GM12878 (cell line): Measurements from ENCODE around the gene RB1. TPM values are rescaled to one million over a fixed set of nuclear protein-coding genes. Genes with fewer than 3 reads are reported as not detected.

ENCODE experiments used
- ATAC-seq: fragments of 200-7000 bp; cut with Tn5 transposase; 3 replicates; pipeline ENCODE4 v1.9.1; 2020; ENCODE audit warnings: mild to moderate bottlenecking, moderate library complexity
- BruUV-seq: library from RNA; stranded (reverse); fragments of 400-500 nt; replicated peaks from 2 replicates; lab custom pipeline; 2021; lab: Mats Ljungman, UMichigan
- CTCF ChIA-PET: fragments of 300-600 bp; sonication (Branson Sonifier 250); formaldehyde crosslinking; extraction: SDS; loops from one replicate; lab custom pipeline; 2021; ENCODE audit warnings: inconsistent platforms; lab: Yijun Ruan, JAX
- POLR2A ChIA-PET: fragments of 350-600 bp; formaldehyde crosslinking; extraction: SDS; loops from one replicate; lab custom pipeline; 2021; ENCODE audit warnings: inconsistent platforms; lab: Charles Lee
- RAD21 ChIA-PET: fragments of 300-600 bp; sonication (Branson Sonifier 250); formaldehyde crosslinking; loops from one replicate; lab custom pipeline; 2023; ENCODE audit warnings: antibody characterized with exemption; ENCODE audit not compliant: unreplicated experiment; lab: Charles Lee
- SMC1A ChIA-PET: fragments of 300-600 bp; sonication (Branson Sonifier 250); formaldehyde crosslinking; loops from one replicate; lab custom pipeline; 2023; ENCODE audit not compliant: unreplicated experiment, uncharacterized antibody; lab: Charles Lee
- DNase-seq: peaks from one replicate; pipeline ENCODE4 v3.0.0-alpha.2; 2011; ENCODE audit warnings: low read depth, low spot score
- FAIRE-seq: peaks from 3 replicates; lab custom pipeline; 2011; peaks lifted over from hg19 to GRCh38; lab: Jason Lieb, UNC
- H2AFZ ChIP-seq: 2 replicates; pipeline ENCODE4 v1.6.0; 2011; ENCODE audit warnings: low read depth, low read length, control low read depth; ENCODE audit not compliant: control insufficient read depth
- H3K27ac ChIP-seq: 2 replicates; pipeline ENCODE4 v1.5.1; 2011; ENCODE audit warnings: control low read depth; ENCODE audit not compliant: control insufficient read depth, insufficient read depth
- H3K27me3 ChIP-seq, 2 experiments: replicated peaks in 1 of 2; 2 replicates each; pipeline versions ENCODE4 v1.6.0 to v1.6.1; 2011; ENCODE audit warnings: low read length in 1 of 2; ENCODE audit not compliant: control insufficient read depth in 2 of 2, insufficient read depth in 2 of 2
- H3K36me3 ChIP-seq, 2 experiments: 2 replicates each; pipeline ENCODE4 v1.5.1; 2011; ENCODE audit warnings: low read length in 1 of 2; ENCODE audit not compliant: control insufficient read depth in 2 of 2, insufficient read depth in 2 of 2
- H3K4me1 ChIP-seq: 2 replicates; pipeline ENCODE4 v1.6.1; 2011; ENCODE audit warnings: mild to moderate bottlenecking, low read length, moderate library complexity, mixed read lengths; ENCODE audit not compliant: control insufficient read depth, insufficient read depth
- H3K4me2 ChIP-seq: 2 replicates; pipeline ENCODE4 v1.6.0; 2011; ENCODE audit warnings: control low read depth; ENCODE audit not compliant: control insufficient read depth, insufficient read depth
- H3K4me3 ChIP-seq: fragments of 200-600 bp; sonication (generic); 2 replicates; pipeline ENCODE4 v1.5.1; 2016
- H3K79me2 ChIP-seq: 2 replicates; pipeline ENCODE4 v1.6.0; 2011; ENCODE audit warnings: low read length; ENCODE audit not compliant: control insufficient read depth, insufficient read depth
- H3K9ac ChIP-seq: 2 replicates; pipeline ENCODE4 v1.8.0; 2011; ENCODE audit warnings: low read length, control low read depth, mixed read lengths; ENCODE audit not compliant: control insufficient read depth, insufficient read depth
- H3K9me3 ChIP-seq: replicated peaks from 3 replicates; pipeline ENCODE4 v1.5.1; 2011; ENCODE audit warnings: mild to moderate bottlenecking, low read length; ENCODE audit not compliant: control insufficient read depth, insufficient read depth
- H4K20me1 ChIP-seq: 2 replicates; pipeline ENCODE4 v1.6.0; 2011; ENCODE audit not compliant: control insufficient read depth, insufficient read depth
- CEBPB ChIP-seq, 2 experiments: fragments of 150-350 bp in 1 of 2; IDR thresholded peaks; 2 replicates each; pipeline ENCODE4 v1.6.1; 2012 to 2014; ENCODE audit warnings: low read depth in 2 of 2, low read length in 2 of 2, borderline replicate concordance in 1 of 2, inconsistent platforms in 1 of 2
- HDGF ChIP-seq: fragments of 450-650 bp; IDR thresholded peaks from 2 replicates; pipeline ENCODE4 v1.6.1; 2016; ENCODE audit warnings: antibody characterized with exemption
- IKZF1 ChIP-seq: fragments of 450-650 bp; conservative IDR thresholded peaks from 2 replicates; pipeline ENCODE4 v1.6.1; 2017; ENCODE audit warnings: antibody characterized with exemption, mild to moderate bottlenecking
- SUPT20H ChIP-seq: IDR thresholded peaks from 2 replicates; pipeline ENCODE4 v1.6.1; 2011; ENCODE audit warnings: low read depth, mild to moderate bottlenecking, low read length, moderate library complexity, borderline replicate concordance; ENCODE audit not compliant: control insufficient read depth
- TCF12 ChIP-seq: IDR thresholded peaks from 2 replicates; pipeline ENCODE4 v1.6.1; 2011; ENCODE audit warnings: low read depth, mild to moderate bottlenecking, low read length
- WGBS: methylation state at CpG from one replicate; pipeline ENCODE4 v1.1.6; 2016; ENCODE audit warnings: low lambda C conversion rate; ENCODE audit not compliant: insufficient replicate concordance, insufficient coverage; ENCODE audit errors: missing lambda C conversion rate; 5-methylcytosine and 5-hydroxymethylcytosine counted together
- in situ Hi-C: fragments of 300-500 bp; cut with MboI; formaldehyde crosslinking; loops from 9 replicates; pipeline ENCODE4 v1.14.3; 2018; ENCODE audit warnings: mixed read lengths
- intact Hi-C: fragments of 100-400 bp; cut with micrococcal nuclease; formaldehyde crosslinking; loops from one replicate; pipeline ENCODE4 v1.14.2; 2022; ENCODE audit not compliant: unreplicated experiment
- polyA plus RNA-seq, 11 experiments: library from polyadenylated mRNA; depleted of rRNA in 4 of 11; unstranded in 6 of 11; stranded (reverse) in 5 of 11; fragments of >200 nt; fragmentation: Nextera tagmentation in 4 of 11; fragmentation: Illumina TruSeq in 1 of 11; extraction: Ambion mirVana in 4 of 11; extraction: Trizol in 1 of 11; gene quantifications; 1 replicate in 1 of 11; 2 replicates in 10 of 11; pipeline versions ENCODE4 v1.2.1 to v1.2.3, GENCODE V29; 2011 to 2016; ENCODE audit warnings: inconsistent platforms in 2 of 11, missing spikeins in 2 of 11, low read depth in 1 of 11
- total RNA-seq, 4 experiments: library from RNA; depleted of rRNA in 3 of 4; stranded (reverse); fragments of >200 nt in 3 of 4; fragmentation: Illumina TruSeq in 1 of 4; extraction: Trizol in 1 of 4; gene quantifications; 2 replicates each; pipeline versions ENCODE4 v1.2.1 to v1.2.3, GENCODE V29; 2013 to 2021
- TF ChIP-seq, protein P1 (sequence below): fragments of 450-650 bp; IDR thresholded peaks from 2 replicates; pipeline ENCODE4 v1.6.1; 2016; ENCODE audit warnings: mild to moderate bottlenecking
- TF ChIP-seq, protein P2 (sequence below): fragments of 150-350 bp; IDR thresholded peaks from 2 replicates; pipeline ENCODE4 v1.6.1; 2014; ENCODE audit warnings: mild to moderate bottlenecking, low read depth, low read length
- TF ChIP-seq, protein P3 (sequence below): fragments of 450-650 bp; IDR thresholded peaks from 2 replicates; pipeline ENCODE4 v1.6.1; 2017; ENCODE audit warnings: mild to moderate bottlenecking, moderate library complexity
- TF ChIP-seq, protein P4 (sequence below): IDR thresholded peaks from 2 replicates; pipeline ENCODE4 v1.6.1; 2011; ENCODE audit warnings: borderline replicate concordance, low read depth, mild to moderate bottlenecking, moderate library complexity, mixed read lengths, low read length; ENCODE audit not compliant: insufficient read depth; ENCODE audit errors: extremely low read length

Gene RB1
- total and polyA plus RNA-seq, 10 of the 15 experiments (the other 5 are each of a cell fraction or from before 2014, with no cell fraction given), result 2.8 to 45.0 (median 8.3) TPM

DNA sequence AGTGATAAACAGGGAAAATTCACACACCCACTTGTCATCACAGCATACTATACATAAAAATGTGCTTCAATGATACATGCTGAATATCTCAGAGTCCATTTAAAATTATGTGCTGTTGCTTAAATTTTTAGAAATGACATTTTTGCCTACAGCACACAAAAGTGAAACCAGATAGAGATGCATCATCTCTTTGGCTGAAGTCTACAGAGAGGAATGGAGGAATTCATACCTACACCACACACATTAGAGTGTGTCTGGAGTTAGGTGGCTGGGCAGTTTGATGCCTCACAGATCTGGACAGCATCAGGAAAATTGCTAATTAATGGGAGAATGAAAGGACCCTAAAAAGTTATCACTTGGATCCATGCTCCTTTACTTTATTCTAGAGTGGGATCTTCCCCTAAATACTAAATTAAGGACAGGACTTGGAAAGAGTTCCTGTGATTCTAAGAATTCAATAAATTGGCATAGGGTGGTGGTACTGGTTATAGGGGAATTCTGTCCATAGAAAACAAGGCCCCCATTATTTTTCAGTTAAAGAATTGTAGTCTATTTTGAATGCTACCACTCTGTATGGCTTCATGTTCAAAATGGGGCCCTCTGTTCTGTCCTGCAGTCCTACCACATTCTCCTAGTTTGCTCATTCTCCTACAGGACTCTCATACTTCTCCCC is 188.0 kb downstream of the RB1 start (continued):
- TF ChIP-seq, protein P1, sequence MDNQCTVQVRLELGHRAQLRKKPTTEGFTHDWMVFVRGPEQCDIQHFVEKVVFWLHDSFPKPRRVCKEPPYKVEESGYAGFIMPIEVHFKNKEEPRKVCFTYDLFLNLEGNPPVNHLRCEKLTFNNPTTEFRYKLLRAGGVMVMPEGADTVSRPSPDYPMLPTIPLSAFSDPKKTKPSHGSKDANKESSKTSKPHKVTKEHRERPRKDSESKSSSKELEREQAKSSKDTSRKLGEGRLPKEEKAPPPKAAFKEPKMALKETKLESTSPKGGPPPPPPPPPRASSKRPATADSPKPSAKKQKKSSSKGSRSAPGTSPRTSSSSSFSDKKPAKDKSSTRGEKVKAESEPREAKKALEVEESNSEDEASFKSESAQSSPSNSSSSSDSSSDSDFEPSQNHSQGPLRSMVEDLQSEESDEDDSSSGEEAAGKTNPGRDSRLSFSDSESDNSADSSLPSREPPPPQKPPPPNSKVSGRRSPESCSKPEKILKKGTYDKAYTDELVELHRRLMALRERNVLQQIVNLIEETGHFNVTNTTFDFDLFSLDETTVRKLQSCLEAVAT, result no peak
- TF ChIP-seq, all 136 proteins: peak for 0

DNA sequence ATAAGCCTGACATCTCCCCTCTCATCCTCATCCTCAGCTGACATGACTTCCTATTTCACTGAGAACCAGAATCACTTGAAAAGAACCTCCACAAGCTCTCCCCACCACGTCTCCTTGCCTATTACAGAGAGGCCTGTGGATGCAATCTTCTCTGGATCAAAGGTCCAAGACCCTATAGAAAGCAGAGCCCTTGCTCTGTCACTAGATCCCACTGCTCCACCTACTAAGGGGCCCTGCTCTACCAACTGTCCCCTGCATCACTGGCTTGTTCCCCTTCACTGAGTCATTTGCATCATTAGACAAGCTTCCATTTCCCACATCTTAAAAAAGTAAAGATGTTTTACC is 188.5 kb downstream of the RB1 start:
- ChIA-PET SMC1A (interaction anchor here (0.8 to 1.9 kb wide), 8 partner anchors 14 to 88 kb away, joined by 3 to 9 read pairs (median 6); no protein-coding TSS in a partner anchor), POLR2A (interaction anchor here (0.7 kb wide), 1 partner anchor 40 kb away, joined by 3 read pairs; the partner anchor contains the start of gene RCBTB2), RAD21 (interaction anchor here (0.9 to 5.0 kb wide), 4 partner anchors 37 to 87 kb away, joined by 3 to 26 read pairs (median 8); no protein-coding TSS in a partner anchor), CTCF (interaction anchor here (0.6 to 1.7 kb wide), 7 partner anchors 36 to 158 kb away, joined by 3 to 10 read pairs (median 4); partner anchors contain the start of gene RCBTB2)
- Histone ChIP-seq H3K79me2 (peaks cover 29% of the 10 kb centered on the region), H3K27ac (peak overlapping the region; percentile 91), H3K9ac (peak overlapping the region; percentile 61), H3K9me3 (no peaks in the 10 kb centered on the region; the same call in 2 of the 3 replicates), H2AFZ (peak overlapping the region; percentile 65), H3K4me2 (peak overlapping the region; percentile 92), H3K36me3 (peaks cover 0 to 22% of the 10 kb centered on the region in 2 experiments; a peak in 2 of 4 replicates), H4K20me1 (no peaks in the 10 kb centered on the region), H3K27me3 (no peaks in the 10 kb centered on the region), H3K4me1 (peaks cover 72% of the 10 kb centered on the region), H3K4me3 (peak overlapping the region; percentile 66)
- in situ Hi-C loops, result no loop called here
- WGBS, result 0% methylated on average over 1 of the region's 1 CpG
- ATAC-seq, result peak; percentile 81
- no peak for DNase-seq
- intact Hi-C loops, result loop anchor here (1.0 to 5.0 kb wide), 3 partner anchors 39 to 87 kb away; no protein-coding TSS in a partner anchor
- FAIRE-seq, result no peak
- TSS peak; percentile 82 for BruUV-seq
- TF ChIP-seq TCF12 (no peak), HDGF (no peak), SUPT20H (no peak), IKZF1 (no peak), CEBPB (IDR thresholded peaks at IDR 0.05; ENCODE audit: borderline replicate concordance in 1 of 2, low read depth in 2 of 2, low read length in 2 of 2) (no peak)
- TF ChIP-seq, protein P2, sequence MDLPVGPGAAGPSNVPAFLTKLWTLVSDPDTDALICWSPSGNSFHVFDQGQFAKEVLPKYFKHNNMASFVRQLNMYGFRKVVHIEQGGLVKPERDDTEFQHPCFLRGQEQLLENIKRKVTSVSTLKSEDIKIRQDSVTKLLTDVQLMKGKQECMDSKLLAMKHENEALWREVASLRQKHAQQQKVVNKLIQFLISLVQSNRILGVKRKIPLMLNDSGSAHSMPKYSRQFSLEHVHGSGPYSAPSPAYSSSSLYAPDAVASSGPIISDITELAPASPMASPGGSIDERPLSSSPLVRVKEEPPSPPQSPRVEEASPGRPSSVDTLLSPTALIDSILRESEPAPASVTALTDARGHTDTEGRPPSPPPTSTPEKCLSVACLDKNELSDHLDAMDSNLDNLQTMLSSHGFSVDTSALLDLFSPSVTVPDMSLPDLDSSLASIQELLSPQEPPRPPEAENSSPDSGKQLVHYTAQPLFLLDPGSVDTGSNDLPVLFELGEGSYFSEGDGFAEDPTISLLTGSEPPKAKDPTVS, result no peak
- TF ChIP-seq, protein P3, sequence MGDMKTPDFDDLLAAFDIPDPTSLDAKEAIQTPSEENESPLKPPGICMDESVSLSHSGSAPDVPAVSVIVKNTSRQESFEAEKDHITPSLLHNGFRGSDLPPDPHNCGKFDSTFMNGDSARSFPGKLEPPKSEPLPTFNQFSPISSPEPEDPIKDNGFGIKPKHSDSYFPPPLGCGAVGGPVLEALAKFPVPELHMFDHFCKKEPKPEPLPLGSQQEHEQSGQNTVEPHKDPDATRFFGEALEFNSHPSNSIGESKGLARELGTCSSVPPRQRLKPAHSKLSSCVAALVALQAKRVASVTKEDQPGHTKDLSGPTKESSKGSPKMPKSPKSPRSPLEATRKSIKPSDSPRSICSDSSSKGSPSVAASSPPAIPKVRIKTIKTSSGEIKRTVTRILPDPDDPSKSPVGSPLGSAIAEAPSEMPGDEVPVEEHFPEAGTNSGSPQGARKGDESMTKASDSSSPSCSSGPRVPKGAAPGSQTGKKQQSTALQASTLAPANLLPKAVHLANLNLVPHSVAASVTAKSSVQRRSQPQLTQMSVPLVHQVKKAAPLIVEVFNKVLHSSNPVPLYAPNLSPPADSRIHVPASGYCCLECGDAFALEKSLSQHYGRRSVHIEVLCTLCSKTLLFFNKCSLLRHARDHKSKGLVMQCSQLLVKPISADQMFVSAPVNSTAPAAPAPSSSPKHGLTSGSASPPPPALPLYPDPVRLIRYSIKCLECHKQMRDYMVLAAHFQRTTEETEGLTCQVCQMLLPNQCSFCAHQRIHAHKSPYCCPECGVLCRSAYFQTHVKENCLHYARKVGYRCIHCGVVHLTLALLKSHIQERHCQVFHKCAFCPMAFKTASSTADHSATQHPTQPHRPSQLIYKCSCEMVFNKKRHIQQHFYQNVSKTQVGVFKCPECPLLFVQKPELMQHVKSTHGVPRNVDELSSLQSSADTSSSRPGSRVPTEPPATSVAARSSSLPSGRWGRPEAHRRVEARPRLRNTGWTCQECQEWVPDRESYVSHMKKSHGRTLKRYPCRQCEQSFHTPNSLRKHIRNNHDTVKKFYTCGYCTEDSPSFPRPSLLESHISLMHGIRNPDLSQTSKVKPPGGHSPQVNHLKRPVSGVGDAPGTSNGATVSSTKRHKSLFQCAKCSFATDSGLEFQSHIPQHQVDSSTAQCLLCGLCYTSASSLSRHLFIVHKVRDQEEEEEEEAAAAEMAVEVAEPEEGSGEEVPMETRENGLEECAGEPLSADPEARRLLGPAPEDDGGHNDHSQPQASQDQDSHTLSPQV, result no peak
- TF ChIP-seq, protein P4, sequence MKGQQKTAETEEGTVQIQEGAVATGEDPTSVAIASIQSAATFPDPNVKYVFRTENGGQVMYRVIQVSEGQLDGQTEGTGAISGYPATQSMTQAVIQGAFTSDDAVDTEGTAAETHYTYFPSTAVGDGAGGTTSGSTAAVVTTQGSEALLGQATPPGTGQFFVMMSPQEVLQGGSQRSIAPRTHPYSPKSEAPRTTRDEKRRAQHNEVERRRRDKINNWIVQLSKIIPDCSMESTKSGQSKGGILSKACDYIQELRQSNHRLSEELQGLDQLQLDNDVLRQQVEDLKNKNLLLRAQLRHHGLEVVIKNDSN, result no peak
